Motor neuron (in vitro differentiated cells): ENCODE data around the gene APMAP. TPM values are rescaled to one million over a fixed set of nuclear protein-coding genes. Genes with fewer than 3 reads are reported as not detected.
A peak's percentile ranks its signal among the peaks of the same experiment; 100 is the strongest.

Experiments used
- ATAC-seq, 8 experiments: fragments of 200-7000 bp; cut with Tn5 transposase; replicated peaks in 6 of 8; 2 replicates each; pipeline ENCODE4 v1.8.0; 2021; ENCODE audit warnings: mild to moderate bottlenecking in 8 of 8, moderate library complexity in 8 of 8
- H3K27ac ChIP-seq, 2 donors: fragments of 250-450 bp; sonication (Bioruptor Pico); 2 replicates each; pipeline ENCODE4 v1.9.0; 2021; ENCODE audit warnings: antibody characterized with exemption in 2 of 2, mild to moderate bottlenecking in 2 of 2, moderate library complexity in 1 of 2
- H3K4me1 ChIP-seq, 2 donors: fragments of 250-450 bp; sonication (Bioruptor Pico); replicated peaks in 1 of 2; 2 replicates each; pipeline ENCODE4 v1.6.1; 2021; ENCODE audit warnings: antibody characterized with exemption in 2 of 2, mild to moderate bottlenecking in 2 of 2, moderate library complexity in 1 of 2
- H3K4me3 ChIP-seq, 5 donors: fragments of 250-450 bp; sonication (Bioruptor Pico); 2 replicates each; pipeline ENCODE4 v1.9.0; 2021; ENCODE audit warnings: antibody characterized with exemption in 5 of 5, mild to moderate bottlenecking in 5 of 5, moderate library complexity in 4 of 5
- WGBS, 10 experiments: fragments of 450-650 bp; shearing (Covaris generic); methylation state at CpG; one replicate each; pipeline ENCODE4 v1.0.0; 2022; 5-methylcytosine and 5-hydroxymethylcytosine counted together
- in situ Hi-C, 9 experiments: fragments of 400-800 bp; cut with MboI; loops; one replicate each; pipeline ENCODE4 v1.15.0; 2021; ENCODE audit warnings: low sequenced_read_pairs in 9 of 9, low pct_unique_long_range_greater_than_20kb in 2 of 9; ENCODE audit not compliant: unreplicated experiment in 9 of 9
- total RNA-seq, 8 experiments: library from RNA; unstranded; fragments of 300-600 nt; gene quantifications; 2 replicates each; pipeline versions ENCODE4 v1.2.3 to v1.2.4, GENCODE V29; 2022

The APMAP gene, protein sequence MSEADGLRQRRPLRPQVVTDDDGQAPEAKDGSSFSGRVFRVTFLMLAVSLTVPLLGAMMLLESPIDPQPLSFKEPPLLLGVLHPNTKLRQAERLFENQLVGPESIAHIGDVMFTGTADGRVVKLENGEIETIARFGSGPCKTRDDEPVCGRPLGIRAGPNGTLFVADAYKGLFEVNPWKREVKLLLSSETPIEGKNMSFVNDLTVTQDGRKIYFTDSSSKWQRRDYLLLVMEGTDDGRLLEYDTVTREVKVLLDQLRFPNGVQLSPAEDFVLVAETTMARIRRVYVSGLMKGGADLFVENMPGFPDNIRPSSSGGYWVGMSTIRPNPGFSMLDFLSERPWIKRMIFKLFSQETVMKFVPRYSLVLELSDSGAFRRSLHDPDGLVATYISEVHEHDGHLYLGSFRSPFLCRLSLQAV
- 100 to 1,000 TPM in 2 of 8 experiments, 10 to 100 TPM in 6; 47.5 to 163 (median 73.7) TPM for total RNA-seq

- ATAC-seq: peak; percentile 91 to 97 (median 94)
- in situ Hi-C loops: loop anchor here in 5 of 9 experiments (10.0 to 25.0 kb wide), 5 partner anchors 72 to 320 kb away; partner anchors contain the start of gene ENTPD6 (in 2 of the 5)
- Histone ChIP-seq H3K4me1 (peaks cover 20 to 33% of the 10 kb centered on the region in 2 donors), H3K4me3 (peak within 1 kb of the TSS; percentile 78 to 100 (median 97)), H3K27ac (peak within 1 kb of the TSS; percentile 77 to 84)
- 0 to 10% (median 1%) methylated on average over 1 to 11 of the region's 69 CpGs; no CpG with 5 or more reads in 2 of the 10 experiments for whole genome bisulfite sequencing, 10 experiments
These were observed at the start of gene APMAP for GRCh38 chr20:24992487-24993205. APMAP (minus strand) TSS chr20:24992751; CDS start chr20:24992688, 63 bp downstream.

GRCh38 chr20:25041813-25042530 is 49.4 kb upstream of the APMAP start:
- H3K4me3 ChIP-seq: no peak overlapping the region
- no peak overlapping the region for H3K27ac ChIP-seq
- H3K4me1 ChIP-seq: peaks cover 0 to 5% of the 10 kb centered on the region in 2 donors
- in situ Hi-C loops: no loop called here
- WGBS, 10 experiments: 60 to 100% (median 83%) methylated on average over 1 to 4 of the region's 21 CpGs; no CpG with 5 or more reads in 5 of the 10 experiments
- no peak for ATAC-seq

GRCh38 chr20:25040438-25040831 is 47.9 kb upstream of the APMAP start:
- H3K4me1 ChIP-seq: peaks cover 0 to 11% of the 10 kb centered on the region in 2 donors
- WGBS, 10 experiments: 20 to 100% (median 80%) methylated on average over 1 to 4 of the region's 6 CpGs; no CpG with 5 or more reads in 7 of the 10 experiments
- ATAC-seq: peak in 2 of 8 experiments; percentile 15 to 41
- in situ Hi-C loops: no loop called here
- no peak overlapping the region for H3K27ac ChIP-seq
- no peak overlapping the region for H3K4me3 ChIP-seq

- Histone ChIP-seq H3K4me3 (no peak overlapping the region), H3K4me1 (peaks cover 0 to 11% of the 10 kb centered on the region in 2 donors), H3K27ac (no peak overlapping the region)
- in situ Hi-C loops: no loop called here
- ATAC-seq: peak in 3 of 8 experiments; percentile 10 to 34 (median 21)
- 0 to 90% (median 42%) methylated on average over 1 to 5 of the region's 9 CpGs; no CpG with 5 or more reads in 2 of the 10 experiments for WGBS, 10 experiments
These were observed 47.3 kb upstream of the APMAP start for GRCh38 chr20:25039697-25040437.

- 58 to 100% methylated on average over 1 to 4 of the region's 6 CpGs; no CpG with 5 or more reads in 8 of the 10 experiments for WGBS, 10 experiments
- in situ Hi-C loops: no loop called here
- ATAC-seq: no peak
- H3K27ac ChIP-seq: no peak overlapping the region
- no peak overlapping the region for H3K4me3 ChIP-seq
- H3K4me1 ChIP-seq: peaks cover under 1 to 14% of the 10 kb centered on the region in 2 donors
These were observed 46.1 kb upstream of the APMAP start for GRCh38 chr20:25038591-25039015.

DNA sequence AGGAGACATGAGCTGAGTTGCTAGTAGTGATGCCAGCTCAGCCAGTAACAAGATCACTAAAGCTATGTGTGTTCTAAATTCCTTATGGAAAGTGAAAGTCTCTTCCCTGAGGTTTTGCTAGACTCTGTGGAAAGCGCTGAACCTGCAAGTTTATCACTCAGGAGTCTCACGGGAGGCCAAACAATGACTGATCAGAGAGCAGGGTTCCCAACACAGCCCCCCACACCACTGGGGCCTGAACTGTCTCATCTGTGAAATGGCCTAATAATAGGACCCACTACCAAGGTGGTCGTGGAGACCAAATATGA is 45.5 kb upstream of the APMAP start:
- 50 to 100% (median 78%) methylated on average over 1 to 3 of the region's 3 CpGs; no CpG with 5 or more reads in 2 of the 10 experiments for WGBS, 10 experiments
- Histone ChIP-seq H3K4me3 (no peak overlapping the region), H3K27ac (no peak overlapping the region), H3K4me1 (peaks cover 6 to 19% of the 10 kb centered on the region in 2 donors)
- ATAC-seq: no peak
- in situ Hi-C loops: no loop called here

DNA sequence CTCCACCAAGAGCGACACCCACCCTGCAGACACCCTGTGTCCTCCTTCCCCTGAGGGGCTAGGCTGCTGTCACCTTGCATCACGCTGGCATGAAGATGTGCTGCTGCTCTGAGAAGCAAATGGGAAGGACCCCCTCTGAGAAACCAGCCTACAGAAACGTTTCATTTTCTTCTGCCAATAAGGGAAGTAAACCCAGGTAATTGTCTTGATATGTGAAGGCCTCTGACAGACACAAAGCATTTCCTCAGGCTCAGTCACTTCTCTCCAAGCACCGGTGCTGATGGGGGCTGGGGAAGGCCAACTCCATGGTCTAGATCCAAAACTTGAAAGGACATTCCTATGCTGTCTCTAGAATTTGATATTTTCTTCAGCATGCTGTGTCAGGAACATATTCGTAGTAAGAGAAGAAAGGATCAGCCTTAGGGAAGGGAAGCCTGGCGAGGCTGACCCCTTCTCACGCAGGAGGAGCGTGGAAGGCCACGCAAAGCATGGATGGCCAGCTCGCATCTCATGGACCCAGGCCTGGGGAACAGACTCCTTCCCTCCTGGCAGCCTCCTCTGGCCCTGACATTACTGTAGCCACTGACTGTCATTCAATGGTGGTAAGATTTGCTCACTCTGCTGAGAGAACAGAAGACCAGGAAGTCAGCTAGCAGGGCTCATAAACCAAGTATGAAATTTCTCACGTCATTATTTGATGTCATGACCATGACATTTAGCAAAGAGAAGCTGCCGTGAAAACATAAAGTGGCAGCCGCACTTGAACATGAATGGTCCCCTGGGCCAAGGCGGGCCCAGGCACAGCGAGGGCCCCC is 44.9 kb upstream of the APMAP start:
- ATAC-seq: no peak
- in situ Hi-C loops: no loop called here

DNA sequence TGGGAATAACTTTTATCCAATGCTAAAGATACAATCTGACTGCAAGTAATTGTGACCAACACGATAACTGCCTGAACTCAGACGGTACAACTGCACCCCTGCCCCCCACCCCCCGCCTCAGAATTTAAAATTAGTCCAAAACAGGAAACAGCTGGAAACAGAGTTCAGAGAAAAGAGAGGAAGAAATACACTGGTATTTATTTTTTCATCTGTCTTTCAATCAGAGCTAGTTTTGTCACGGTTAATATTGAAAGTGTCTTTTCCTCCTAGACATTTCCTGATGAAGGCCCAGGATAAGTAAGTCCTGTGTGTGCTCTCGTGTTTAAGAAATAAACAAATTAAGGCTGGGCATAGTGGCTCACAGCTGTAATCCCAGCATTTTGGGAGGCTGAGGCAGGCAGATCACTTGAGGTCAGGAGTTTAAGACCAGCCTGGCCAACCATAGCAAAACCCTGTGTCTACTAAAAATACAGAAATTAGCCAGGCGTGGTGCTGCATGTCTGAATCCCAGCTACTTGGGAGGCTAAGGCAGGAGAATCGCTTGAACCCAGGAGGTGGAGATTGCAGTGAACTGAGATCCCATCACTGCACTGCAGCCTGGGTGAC is 43.9 kb upstream of the APMAP start:
- in situ Hi-C loops: no loop called here

More for the DNA sequence above, 44.9 kb upstream of the APMAP start:
- Histone ChIP-seq H3K4me3 (no peak overlapping the region), H3K27ac (no peak overlapping the region), H3K4me1 (peaks cover 10 to 18% of the 10 kb centered on the region in 2 donors)
- 60 to 91% (median 80%) methylated on average over 1 to 11 of the region's 15 CpGs; no CpG with 5 or more reads in 1 of the 10 experiments for WGBS, 10 experiments

GRCh38 chr20:25035921-25036320 is 43.4 kb upstream of the APMAP start:
- in situ Hi-C loops: no loop called here
- 29 to 90% (median 60%) methylated on average over 1 to 4 of the region's 4 CpGs; no CpG with 5 or more reads in 1 of the 10 experiments for WGBS, 10 experiments
- H3K27ac ChIP-seq: no peak overlapping the region
- ATAC-seq: no peak
- H3K4me1 ChIP-seq: peaks cover 19 to 31% of the 10 kb centered on the region in 2 donors
- no peak overlapping the region for H3K4me3 ChIP-seq

More for the DNA sequence above, 43.9 kb upstream of the APMAP start:
- ATAC-seq: peak in 1 of 8 experiments; percentile 19
- Histone ChIP-seq H3K27ac (no peak overlapping the region), H3K4me1 (peaks cover 19 to 28% of the 10 kb centered on the region in 2 donors), H3K4me3 (no peak overlapping the region)
- 25 to 87% (median 68%) methylated on average over 2 to 7 of the region's 7 CpGs; no CpG with 5 or more reads in 1 of the 10 experiments for WGBS, 10 experiments

DNA sequence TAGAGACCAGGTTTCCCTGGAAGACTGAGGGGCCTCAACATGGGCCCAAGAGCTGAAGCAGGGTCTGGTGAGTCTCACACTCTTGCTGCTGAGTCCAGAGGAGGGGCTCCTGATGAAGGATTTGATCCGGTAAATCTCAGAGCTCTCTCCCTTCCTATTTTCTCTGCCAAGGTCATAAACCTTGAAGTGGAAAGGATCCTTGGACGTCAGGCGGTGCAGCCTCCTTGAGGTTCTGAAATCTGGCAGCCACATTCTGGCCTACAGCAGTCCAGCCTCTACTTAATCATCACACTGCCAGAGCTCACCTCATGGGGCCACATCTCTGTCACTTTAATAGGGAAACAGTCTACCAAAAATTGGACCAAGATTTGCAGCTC is 41.4 kb upstream of the APMAP start:
- peak overlapping the region in 1 of 2 donors; percentile 77 for H3K27ac ChIP-seq
- ATAC-seq: no peak
- 70 to 92% (median 80%) methylated on average over 2 to 3 of the region's 3 CpGs; no CpG with 5 or more reads in 7 of the 10 experiments for WGBS, 10 experiments

GRCh38 chr20:25033265-25033923 is 40.8 kb upstream of the APMAP start:
- in situ Hi-C loops: no loop called here
- Histone ChIP-seq H3K4me1 (peaks cover 19 to 31% of the 10 kb centered on the region in 2 donors), H3K27ac (peak overlapping the region; percentile 38 to 77), H3K4me3 (no peak overlapping the region)
- WGBS, 10 experiments: 43 to 80% (median 79%) methylated on average over 1 to 6 of the region's 6 CpGs; no CpG with 5 or more reads in 5 of the 10 experiments
- ATAC-seq: peak in 2 of 8 experiments; percentile 34 to 40

More for the DNA sequence above, 41.4 kb upstream of the APMAP start:
- in situ Hi-C loops: no loop called here
- Histone ChIP-seq H3K4me3 (no peak overlapping the region), H3K4me1 (peaks cover 19 to 31% of the 10 kb centered on the region in 2 donors)
